Gastrocnemius medialis (tissue), 4 donors: ENCODE data around the gene SUGCT.

ENCODE experiments used
- CTCF ChIP-seq, 5 experiments: fragments of 450-650 bp in 3 of 5; fragments of 200-600 bp in 2 of 5; sonication (generic) in 2 of 5; IDR thresholded peaks in 4 of 5; conservative IDR thresholded peaks in 1 of 5; 1 replicate in 4 of 5; 2 replicates in 1 of 5; pipeline ENCODE4 v1.5.1; 2016 to 2019; ENCODE audit warnings: antibody characterized with exemption in 5 of 5, mild to moderate bottlenecking in 3 of 5, moderate library complexity in 3 of 5
- POLR2A ChIP-seq, 2 donors: fragments of 450-650 bp; IDR thresholded peaks; one replicate each; pipeline ENCODE4 v1.6.1; 2017; ENCODE audit warnings: antibody characterized with exemption in 2 of 2, mild to moderate bottlenecking in 2 of 2, moderate library complexity in 2 of 2

DNA sequence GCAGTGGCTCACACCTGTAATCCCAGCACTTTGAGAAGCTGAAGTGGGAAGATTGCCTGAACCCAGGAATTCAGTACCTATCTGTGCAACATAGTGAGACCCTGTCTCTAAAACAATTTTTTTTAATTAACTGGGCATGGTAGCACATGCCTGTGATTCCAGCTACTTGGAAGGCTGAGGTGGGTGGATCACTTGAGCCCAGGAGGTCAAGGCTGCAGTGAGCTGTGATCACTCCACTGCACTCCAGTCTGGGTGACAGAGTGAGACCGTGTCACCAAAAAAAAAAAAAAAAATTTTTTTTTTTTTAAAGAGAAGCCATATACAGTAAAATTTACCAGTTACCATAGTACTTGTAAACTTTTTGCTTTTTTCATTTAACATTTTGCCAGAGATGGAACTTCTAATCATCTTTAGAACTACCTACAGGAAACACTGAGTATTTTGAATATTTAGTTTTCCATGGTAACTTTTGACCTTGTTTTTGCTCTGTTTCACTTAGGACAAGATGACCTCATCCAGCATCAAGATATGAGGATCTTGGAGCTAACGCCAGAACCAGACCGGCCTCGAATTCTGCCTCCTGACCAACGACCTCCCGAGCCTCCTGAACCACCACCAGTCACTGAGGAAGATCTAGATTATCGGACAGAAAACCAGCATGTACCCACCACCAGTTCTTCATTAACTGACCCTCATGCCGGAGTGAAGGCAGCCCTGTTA lies 41.0 kb upstream of the SUGCT start:
- no peak for TF ChIP-seq CTCF (IDR thresholded peaks at IDR 0.05 in 4 of 5, conservative IDR thresholded peaks at IDR 0.05 in 1 of 5)
- no peak for TF ChIP-seq POLR2A (IDR thresholded peaks at IDR 0.05)
